HuH-7 (cell line): ENCODE measurements around the gene ZNF708.
A peak's percentile ranks its signal among the peaks of the same experiment; 100 is the strongest.
"Not testable (repeated sequence)": the region's sequence is repeated elsewhere in the genome, so short reads cannot be mapped to it uniquely, and the experiment has no call there.

Experiments used
- DNase-seq: peaks from one replicate; pipeline ENCODE4 v3.0.0; 2011; ENCODE audit warnings: low spot score

Gene ZNF708

DNA sequence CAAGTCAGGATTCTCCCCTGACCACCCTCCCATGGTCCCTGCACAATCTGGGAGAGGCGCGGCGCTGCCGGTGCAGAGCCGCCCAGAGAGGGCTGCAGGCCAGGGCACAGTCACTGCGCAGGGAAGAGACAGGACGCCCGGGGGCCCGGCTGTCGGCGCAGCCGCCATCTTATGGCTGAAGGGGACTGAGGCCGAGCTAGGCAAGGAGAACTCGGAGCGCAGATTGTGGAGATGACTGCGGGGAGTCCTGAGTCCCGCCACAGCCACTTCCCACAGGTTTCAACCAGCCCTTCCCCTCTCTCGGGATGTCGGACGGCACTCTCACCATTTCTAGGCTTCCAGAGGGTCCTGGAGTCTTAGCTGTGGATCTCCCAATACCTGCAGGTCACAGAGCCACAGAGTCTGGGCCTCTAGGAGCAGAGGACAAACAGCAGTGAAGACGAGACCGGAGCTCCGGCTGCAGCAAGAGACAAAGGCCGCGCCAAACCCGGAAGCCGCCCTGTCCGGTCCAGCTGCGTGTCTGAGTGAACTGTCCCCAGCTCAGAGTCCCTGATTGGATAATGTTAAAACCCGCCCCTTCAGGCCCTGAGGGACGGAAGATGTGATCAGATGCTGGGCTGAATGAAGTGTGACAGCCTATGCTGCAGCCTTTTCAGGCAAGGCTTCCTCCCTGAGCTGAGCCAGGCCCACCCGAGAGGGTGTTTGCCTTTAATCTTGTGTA, at the start of gene ZNF708:
TSS of gene ZNF708 (minus strand) at position 526 of the 721 bp plus-strand sequence. CDS start at position 328, 198 bp downstream.
- DNase-seq, result peak; percentile 90

GRCh38 chr19:21362291-21362690, 33.1 kb upstream of the ZNF708 start:
- DNase-seq, result no peak

- peak; percentile 88 for DNase-seq
These were observed 29.7 kb upstream of the ZNF708 start, which contains the start of gene ZNF738 for GRCh38 chr19:21358768-21359451. Gene ZNF738, plus strand, starts transcription at chr19:21359000. Its CDS starts 141 bp downstream, at chr19:21359141.

DNA sequence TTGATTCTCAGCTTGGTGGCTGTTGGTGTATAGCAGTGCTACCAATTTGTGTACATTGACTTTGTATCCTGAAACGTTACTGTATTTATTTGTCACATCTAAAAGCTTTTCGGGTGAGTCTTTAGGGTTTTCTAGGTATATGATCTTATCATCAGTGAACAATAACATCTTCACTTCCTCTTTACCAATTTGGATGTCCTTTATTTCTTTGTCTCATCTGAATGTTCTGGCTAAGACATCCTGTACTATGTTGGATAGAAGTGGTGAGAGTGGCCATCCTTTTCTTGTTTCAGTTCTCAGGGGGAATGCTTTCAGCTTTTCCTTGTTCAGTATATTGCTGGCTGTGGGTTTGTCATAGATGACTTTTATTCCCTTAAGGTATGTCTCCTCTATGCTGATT, 23.6 kb upstream of the ZNF708 start:
- DNase-seq, result no peak

DNA sequence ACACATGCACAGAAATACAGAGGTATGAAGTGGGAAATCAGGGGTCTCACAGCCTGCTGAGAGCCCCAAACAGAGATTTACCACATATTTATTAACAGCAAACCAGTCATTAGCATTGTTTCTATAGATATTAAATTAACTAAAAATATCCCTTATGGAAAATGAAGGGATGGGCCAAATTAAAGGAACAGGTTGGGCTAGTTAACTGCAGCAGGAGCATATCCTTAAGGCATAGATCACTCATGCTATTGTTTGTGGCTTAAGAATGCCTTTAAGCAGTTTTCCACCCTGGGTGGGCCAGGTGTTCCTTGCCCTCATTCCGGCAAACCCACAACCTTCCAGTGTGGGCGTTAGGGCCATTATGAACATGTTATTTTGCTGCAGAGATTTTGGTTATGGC, 15.6 kb upstream of the ZNF708 start:
- DNase-seq, result not testable (repeated sequence)

GRCh38 chr19:21335721-21336120, 6.5 kb upstream of the ZNF708 start:
- DNase-seq, result no peak

DNA sequence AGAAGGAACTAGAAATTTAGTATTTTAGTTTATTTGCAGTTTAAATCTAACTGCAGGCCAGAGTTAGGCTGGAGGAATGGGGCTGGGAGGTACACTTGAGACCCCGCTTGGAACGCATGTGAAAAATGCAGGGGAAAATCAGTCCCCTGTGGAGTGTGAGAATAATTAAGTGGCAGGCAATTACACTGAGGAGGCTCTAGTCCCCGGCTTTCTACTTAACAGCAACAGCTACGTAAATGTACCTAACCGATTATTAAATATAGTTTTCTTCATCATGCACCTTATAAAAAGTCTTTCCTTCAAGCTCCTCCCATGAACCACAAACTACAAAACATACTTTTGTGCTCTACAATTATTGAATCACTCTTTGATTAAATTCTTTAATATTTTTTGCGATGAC, 804 bp downstream of the ZNF708 start:
- DNase-seq, result peak; percentile 6

GRCh38 chr19:21326169-21326568, 3.0 kb downstream of the ZNF708 start:
- DNase-seq, result no peak

GRCh38 chr19:21323000-21323399, 6.2 kb downstream of the ZNF708 start:
- DNase-seq, result no peak

- no peak for DNase-seq
These were observed 6.7 kb downstream of the ZNF708 start for GRCh38 chr19:21322528-21322927.

- DNase-seq, result no peak
These were observed 7.2 kb downstream of the ZNF708 start for GRCh38 chr19:21321996-21322395.

DNA sequence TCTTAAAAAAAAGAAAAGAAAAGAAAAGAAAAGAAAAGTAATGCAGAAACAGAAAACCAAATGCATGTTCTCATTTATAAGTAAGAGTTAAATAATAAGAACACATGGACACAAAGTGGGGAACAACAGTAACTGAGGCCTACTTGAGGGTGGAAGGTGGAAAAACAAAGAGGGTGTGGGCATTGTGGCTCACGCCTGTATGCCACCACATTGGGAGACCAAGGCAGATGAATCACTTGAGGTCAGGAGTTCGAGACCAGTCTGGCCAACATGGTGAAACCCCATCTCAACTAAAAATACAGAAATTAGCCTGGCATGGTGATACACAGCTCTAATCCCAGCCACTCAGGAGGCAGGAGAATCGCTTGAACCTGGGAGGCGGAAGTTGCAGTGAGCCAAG, 8.1 kb downstream of the ZNF708 start:
- no peak for DNase-seq

DNA sequence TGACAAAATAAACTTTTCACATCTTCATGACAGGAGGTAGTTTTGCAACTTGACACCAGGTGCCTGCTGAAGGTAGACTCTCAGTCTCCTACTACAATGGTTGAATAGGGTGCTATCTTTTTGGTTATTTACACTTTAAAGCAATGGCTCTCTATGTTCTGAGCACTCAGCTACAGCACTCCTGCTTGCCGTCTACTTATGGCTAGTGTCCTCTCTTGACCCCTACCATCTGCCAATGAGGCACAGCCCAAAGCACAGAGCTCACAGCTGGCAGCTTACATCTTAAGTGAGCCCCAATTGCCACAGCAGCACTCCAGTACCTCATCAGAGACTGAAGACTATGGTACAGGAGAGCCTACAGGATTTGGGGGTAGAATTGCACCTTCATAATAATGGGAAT, 11.4 kb downstream of the ZNF708 start:
- DNase-seq, result no peak

- no peak for DNase-seq
These were observed 14.5 kb downstream of the ZNF708 start for GRCh38 chr19:21314676-21315075.

DNA sequence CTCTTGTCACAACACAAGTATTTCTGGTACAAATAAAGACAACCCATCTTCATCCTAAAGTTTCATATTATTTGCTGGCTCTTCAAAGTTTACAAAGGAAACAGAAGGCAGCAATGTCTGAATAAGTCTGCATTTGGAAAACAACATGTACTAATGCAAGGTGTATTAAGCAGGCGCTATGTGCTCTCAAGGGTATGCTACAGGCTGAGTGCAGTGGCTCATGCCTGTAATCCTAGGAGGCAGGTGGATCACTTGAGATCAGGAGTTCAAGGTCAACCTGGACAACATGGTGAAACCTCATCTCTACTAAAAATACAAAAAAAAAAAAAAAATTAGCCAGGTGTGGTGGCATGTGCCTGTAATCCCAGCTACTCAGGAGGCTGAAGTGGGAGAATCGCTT, 16.4 kb downstream of the ZNF708 start:
- DNase-seq, result not testable (repeated sequence)

- DNase-seq, result no peak
These were observed 20.4 kb downstream of the ZNF708 start for GRCh38 chr19:21308773-21309172.

- not testable (repeated sequence) for DNase-seq
These were observed 22.2 kb downstream of the ZNF708 start for GRCh38 chr19:21306881-21307479.

DNA sequence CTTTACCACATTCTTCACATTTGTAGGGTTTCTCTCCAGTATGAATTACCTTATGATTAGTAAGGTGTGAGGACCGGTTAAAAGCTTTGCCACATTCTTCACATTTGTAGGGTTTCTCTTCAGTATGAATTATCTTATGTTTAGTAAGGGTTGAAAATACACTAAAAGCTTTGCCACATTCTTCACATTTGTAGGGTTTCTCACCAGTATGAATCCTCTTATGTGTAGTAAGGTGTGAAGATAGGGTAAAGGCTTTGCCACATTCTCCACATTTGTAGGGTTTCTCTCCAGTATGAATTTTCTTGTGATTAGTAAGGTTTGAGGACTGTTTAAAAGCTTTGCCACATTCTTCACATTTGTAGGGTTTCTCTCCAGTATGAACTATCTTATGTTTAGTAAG, 35.4 kb downstream of the ZNF708 start:
- DNase-seq, result not testable (repeated sequence)

DNA sequence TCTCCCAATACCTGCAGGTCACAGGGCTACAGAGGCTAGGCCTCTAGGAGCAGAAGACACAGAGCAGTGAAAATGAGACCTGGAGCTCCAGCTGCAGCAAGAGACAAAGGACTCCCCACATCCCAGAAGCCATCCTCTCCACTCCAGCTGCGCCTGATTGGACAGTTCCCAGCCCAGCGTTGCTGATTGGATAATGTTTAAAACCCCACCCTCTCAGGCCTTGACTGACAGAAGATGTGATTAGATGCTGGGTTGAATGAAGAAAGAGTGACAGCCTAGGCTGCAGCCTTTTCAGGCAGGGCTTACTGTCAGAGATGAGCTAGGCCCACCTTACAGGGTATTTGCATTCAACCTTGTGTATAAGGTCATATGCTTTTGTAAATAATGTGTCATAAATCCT, 59.4 kb downstream of the ZNF708 start:
- no peak for DNase-seq

DNA sequence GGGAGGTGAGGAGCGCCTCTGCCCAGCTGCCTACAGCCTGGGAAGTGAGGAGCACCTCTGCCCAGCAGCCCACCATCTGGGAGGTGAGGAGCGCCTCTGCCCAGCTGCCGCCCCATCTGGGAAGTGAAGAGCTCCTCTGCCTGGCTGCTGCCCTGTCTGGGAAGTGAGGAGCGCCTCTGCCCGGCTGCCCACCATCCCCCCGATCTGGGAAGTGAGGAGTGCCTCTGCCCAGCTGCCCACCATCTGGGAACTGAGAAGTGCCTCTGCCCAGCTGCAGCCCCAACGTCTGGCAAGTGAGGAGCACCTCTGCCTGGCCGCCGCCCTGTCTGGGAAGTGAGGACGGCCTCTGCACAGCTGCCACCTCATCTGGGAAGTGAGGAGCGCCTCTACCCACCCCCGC, 64.3 kb downstream of the ZNF708 start:
- no peak for DNase-seq

DNA sequence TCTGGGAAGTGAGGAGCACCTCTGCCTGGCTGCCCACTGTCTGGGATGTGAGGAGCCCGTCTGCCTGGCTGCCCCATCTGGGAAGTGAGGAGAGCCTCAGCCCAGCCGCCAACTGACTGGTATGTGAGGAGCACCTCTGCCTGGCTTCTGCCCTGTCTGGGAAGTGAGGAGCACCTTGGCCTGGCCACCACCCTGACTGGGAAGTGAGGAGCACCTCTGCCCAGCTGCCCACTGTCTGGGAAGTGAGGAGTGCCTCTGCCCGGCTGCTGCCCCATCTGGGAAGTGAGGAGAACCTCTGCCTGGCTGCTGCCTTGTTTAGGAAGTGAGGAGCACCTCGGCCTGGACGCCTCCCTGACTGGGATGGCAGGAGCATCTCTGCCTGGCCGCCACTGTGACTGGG, 64.8 kb downstream of the ZNF708 start:
- no peak for DNase-seq

- DNase-seq, result not testable (repeated sequence)
These were observed 68.3 kb downstream of the ZNF708 start for GRCh38 chr19:21260848-21261381.
